Astrocyte (in vitro differentiated cells and primary cell): ENCODE results near the gene DUS1L.

ENCODE experiments used
- EZH2 ChIP-seq: IDR thresholded peaks from 2 replicates; pipeline ENCODE4 v1.6.1; 2012; ENCODE audit warnings: mild to moderate bottlenecking, low read length, inconsistent platforms; ENCODE audit not compliant: insufficient read depth
- TF ChIP-seq, protein P1 (sequence below): IDR thresholded peaks from 2 replicates; pipeline ENCODE4 v1.5.1; 2011; ENCODE audit warnings: low read depth, mild to moderate bottlenecking, inconsistent platforms, low read length, moderate library complexity; ENCODE audit not compliant: insufficient read depth

- TF ChIP-seq, protein P1, sequence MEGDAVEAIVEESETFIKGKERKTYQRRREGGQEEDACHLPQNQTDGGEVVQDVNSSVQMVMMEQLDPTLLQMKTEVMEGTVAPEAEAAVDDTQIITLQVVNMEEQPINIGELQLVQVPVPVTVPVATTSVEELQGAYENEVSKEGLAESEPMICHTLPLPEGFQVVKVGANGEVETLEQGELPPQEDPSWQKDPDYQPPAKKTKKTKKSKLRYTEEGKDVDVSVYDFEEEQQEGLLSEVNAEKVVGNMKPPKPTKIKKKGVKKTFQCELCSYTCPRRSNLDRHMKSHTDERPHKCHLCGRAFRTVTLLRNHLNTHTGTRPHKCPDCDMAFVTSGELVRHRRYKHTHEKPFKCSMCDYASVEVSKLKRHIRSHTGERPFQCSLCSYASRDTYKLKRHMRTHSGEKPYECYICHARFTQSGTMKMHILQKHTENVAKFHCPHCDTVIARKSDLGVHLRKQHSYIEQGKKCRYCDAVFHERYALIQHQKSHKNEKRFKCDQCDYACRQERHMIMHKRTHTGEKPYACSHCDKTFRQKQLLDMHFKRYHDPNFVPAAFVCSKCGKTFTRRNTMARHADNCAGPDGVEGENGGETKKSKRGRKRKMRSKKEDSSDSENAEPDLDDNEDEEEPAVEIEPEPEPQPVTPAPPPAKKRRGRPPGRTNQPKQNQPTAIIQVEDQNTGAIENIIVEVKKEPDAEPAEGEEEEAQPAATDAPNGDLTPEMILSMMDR, result no peak
- TF ChIP-seq EZH2, result no peak
Measured at GRCh38 chr17:82045936-82046484, 19.6 kb downstream of the DUS1L start.
